GM18505 (cell line): ENCODE data around the gene CHST11.

Experiments used
- ATAC-seq: cut with Tn5 transposase; IDR thresholded peaks from one replicate; pipeline ENCODE4 v1.9.1; 2021; ENCODE audit not compliant: unreplicated experiment
- POLR2A ChIP-seq: IDR thresholded peaks from 4 replicates; pipeline ENCODE4 v1.6.1; 2011; ENCODE audit warnings: borderline replicate concordance; ENCODE audit not compliant: insufficient read depth, insufficient read length; ENCODE audit errors: extremely low read depth

Gene CHST11

GRCh38 chr12:104627990-104628830, 171.5 kb downstream of the CHST11 start:
- no peak for ATAC-seq
- TF ChIP-seq POLR2A, result no peak

GRCh38 chr12:104628831-104629135, 172.0 kb downstream of the CHST11 start:
- no peak for ATAC-seq
- no peak for TF ChIP-seq POLR2A

DNA sequence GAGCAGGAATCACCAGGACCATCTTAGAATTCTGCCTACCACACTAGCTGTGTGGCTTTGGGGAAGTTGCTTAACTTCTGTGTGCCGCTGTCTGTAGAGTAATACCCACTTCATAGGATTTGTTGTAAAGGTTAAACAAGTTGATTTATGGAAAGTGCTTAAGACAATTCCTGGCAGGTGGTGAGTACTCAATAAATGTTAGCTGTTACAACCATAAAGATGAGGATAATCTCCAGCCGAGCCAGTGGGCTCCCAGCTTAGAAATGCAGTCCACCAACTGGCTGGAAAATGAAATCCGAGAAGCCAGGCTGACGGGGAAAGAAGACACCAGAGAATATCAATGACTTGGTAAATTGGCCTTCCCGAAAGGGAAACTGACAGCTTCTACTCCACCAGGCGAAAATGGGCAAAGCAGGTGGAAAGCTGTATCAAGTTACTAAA, 173.5 kb downstream of the CHST11 start:
- no peak for TF ChIP-seq POLR2A
- ATAC-seq, result no peak

DNA sequence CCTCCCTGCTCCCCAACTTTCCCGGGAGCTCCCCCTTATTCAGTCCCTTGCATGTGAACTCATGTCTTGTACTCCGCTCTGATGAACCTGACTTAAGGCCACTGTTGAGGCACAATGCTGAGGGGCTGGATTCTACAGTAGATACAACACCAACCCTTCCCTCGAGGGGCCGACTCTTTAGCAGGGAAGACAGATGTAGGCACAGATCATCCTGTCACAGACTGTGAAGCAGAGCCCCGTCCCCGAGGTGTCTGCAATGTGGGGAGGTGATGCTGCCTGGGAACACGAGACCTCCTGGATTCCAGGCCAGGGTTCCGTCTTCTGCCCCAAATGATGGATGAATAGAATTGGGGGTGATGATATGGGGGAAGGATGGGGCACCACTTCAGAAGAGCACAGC, 175.1 kb downstream of the CHST11 start:
- ATAC-seq, result no peak
- TF ChIP-seq POLR2A, result no peak

GRCh38 chr12:104632724-104633201, 176.0 kb downstream of the CHST11 start:
- no peak for ATAC-seq
- no peak for TF ChIP-seq POLR2A

GRCh38 chr12:104634044-104634443, 177.3 kb downstream of the CHST11 start:
- TF ChIP-seq POLR2A, result no peak
- no peak for ATAC-seq

DNA sequence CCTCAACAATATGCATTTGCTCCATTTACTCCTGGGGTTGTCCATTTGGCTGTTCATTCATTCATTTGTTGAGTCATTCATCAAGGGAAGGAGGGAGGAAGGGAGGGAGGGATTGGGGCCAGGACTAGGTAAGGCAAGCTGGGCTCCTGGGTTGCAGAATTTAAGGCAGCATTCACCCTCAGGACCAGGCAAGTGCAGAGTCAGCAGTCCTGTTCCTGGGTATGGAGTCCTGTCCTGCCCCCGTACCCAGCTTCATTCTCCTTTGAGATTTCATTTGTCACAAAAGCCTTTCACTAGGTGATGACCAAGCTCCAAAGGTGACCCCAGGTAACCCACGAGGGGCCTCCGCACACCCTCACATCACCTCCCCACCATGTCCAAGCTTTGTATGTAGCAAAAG, 178.1 kb downstream of the CHST11 start:
- ATAC-seq, result no peak
- no peak for TF ChIP-seq POLR2A

DNA sequence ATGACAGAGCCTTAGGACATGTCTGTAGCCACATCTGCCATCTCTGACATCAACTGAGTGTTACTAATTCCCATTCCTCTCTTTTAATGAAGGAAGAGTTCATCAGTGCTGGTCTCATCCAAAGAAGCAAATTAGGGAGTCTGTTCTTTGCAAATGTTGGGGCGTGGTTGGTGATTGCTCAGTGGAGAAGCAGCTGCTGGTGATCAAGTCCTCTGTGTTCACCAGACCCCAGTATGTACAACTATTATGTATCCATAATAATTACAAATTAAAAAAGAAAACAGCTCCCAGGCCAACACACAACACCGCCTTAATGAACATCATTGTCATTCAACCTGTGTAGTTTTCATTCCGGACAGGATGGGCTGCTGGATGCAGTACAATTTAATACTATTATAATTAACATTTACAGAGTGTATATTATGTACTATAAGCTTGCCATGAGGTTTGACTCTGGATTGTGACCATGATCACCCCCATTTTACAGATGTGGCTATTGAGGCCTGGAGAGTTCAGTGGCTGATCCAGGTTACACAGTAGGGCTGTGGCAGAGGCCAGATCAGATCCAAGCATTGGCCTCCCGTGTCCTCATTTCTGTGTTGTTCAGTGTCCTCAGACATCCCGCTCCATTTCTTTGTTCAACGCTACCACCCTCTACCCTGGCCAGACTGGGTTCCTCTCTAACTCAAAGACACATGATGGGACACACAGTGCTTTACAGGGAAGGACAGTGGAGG, 179.0 kb downstream of the CHST11 start:
- ATAC-seq, result no peak
- TF ChIP-seq POLR2A, result no peak

DNA sequence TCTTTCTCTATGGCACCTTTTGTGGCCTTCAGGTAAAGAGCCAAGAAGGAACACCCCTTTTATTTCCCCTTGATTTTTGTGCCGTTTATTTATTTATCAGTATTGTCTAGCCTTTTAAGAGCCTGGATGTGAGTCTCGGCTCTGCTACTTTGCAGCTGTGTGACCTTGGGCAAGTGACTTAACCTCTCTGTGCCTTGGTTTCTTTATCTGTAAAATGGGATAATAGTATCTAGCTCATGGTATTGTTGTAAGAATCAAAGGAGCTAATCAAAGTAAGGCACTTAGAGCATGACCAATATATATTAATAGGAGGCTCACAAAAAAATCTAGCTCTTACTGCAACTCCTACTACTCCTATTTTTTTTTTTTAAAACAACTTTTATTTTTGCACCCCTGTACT, 179.7 kb downstream of the CHST11 start:
- no peak for TF ChIP-seq POLR2A
- ATAC-seq, result no peak

- no peak for TF ChIP-seq POLR2A
- no peak for ATAC-seq
These were observed 180.9 kb downstream of the CHST11 start for GRCh38 chr12:104637604-104638003.

GRCh38 chr12:104638218-104638850, 181.6 kb downstream of the CHST11 start:
- no peak for ATAC-seq
- no peak for TF ChIP-seq POLR2A

DNA sequence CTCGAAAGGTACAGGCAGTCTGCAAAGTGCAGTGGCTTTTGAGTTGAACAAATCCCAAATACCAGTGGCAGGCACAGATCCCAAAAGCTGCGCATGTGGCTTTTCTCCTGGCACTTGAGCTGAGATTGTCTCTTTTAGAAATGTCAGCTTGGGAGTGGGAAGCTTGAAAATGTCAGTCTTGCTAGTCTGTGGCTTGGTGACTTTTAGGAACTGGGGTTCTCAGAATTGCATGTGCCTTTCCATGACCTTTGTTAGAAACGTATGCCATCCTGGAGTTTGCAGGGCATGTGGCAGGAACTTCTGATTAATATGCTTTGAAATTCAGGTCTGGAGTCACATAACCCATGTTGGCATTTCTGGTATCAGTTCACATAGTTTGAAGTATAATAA, 182.1 kb downstream of the CHST11 start:
- TF ChIP-seq POLR2A, result no peak
- ATAC-seq, result no peak

GRCh38 chr12:104640956-104641355, 184.2 kb downstream of the CHST11 start:
- no peak for ATAC-seq
- TF ChIP-seq POLR2A, result no peak
